GM23248 (cell line): ENCODE measurements around the gene TUBB. TPM values are rescaled to one million over a fixed set of nuclear protein-coding genes. Genes with fewer than 3 reads are reported as not detected.

Experiments used
- DNase-seq: peaks from one replicate; pipeline ENCODE4 v3.0.0-alpha.2; 2015
- H2AFZ ChIP-seq: fragments of 200-600 bp; sonication (generic); 2 replicates; pipeline ENCODE4 v1.6.1; 2016; ENCODE audit warnings: antibody characterized with exemption
- H3F3A ChIP-seq: fragments of 200-600 bp; sonication (generic); 2 replicates; pipeline ENCODE4 v1.6.1; 2016; ENCODE audit warnings: mild to moderate bottlenecking, antibody characterized with exemption, mixed run types; ENCODE audit not compliant: insufficient read depth
- H3K27ac ChIP-seq: fragments of 200-600 bp; sonication (generic); 2 replicates; pipeline ENCODE4 v1.5.1; 2016; ENCODE audit warnings: mild to moderate bottlenecking
- H3K27me3 ChIP-seq: fragments of 200-600 bp; sonication (generic); replicated peaks from 2 replicates; pipeline ENCODE4 v1.6.1; 2016; ENCODE audit warnings: mild to moderate bottlenecking; ENCODE audit not compliant: insufficient read depth
- H3K36me3 ChIP-seq: fragments of 200-600 bp; sonication (generic); 2 replicates; pipeline ENCODE4 v1.6.1; 2016; ENCODE audit warnings: low read depth, mild to moderate bottlenecking
- H3K4me1 ChIP-seq: fragments of 200-600 bp; sonication (generic); 2 replicates; pipeline ENCODE4 v1.6.1; 2016; ENCODE audit warnings: mild to moderate bottlenecking; ENCODE audit not compliant: insufficient read depth
- H3K4me2 ChIP-seq: fragments of 200-600 bp; sonication (generic); one replicate; pipeline ENCODE4 v1.6.1; 2016; ENCODE audit warnings: mild to moderate bottlenecking; ENCODE audit not compliant: unreplicated experiment
- H3K4me3 ChIP-seq: fragments of 200-600 bp; sonication (generic); 2 replicates; pipeline ENCODE4 v1.5.1; 2016; ENCODE audit warnings: mild to moderate bottlenecking
- H3K79me2 ChIP-seq: fragments of 200-600 bp; sonication (generic); 2 replicates; pipeline ENCODE4 v1.6.1; 2016; ENCODE audit warnings: mild to moderate bottlenecking; ENCODE audit not compliant: insufficient read depth
- H3K9ac ChIP-seq: fragments of 200-600 bp; sonication (generic); 2 replicates; pipeline ENCODE4 v1.6.1; 2016; ENCODE audit warnings: mild to moderate bottlenecking
- H3K9me2 ChIP-seq: fragments of 200-600 bp; sonication (generic); 2 replicates; pipeline ENCODE4 v1.6.1; 2016; ENCODE audit warnings: mixed run types, mild to moderate bottlenecking, moderate library complexity; ENCODE audit not compliant: insufficient read depth
- H3K9me3 ChIP-seq: fragments of 200-600 bp; sonication (generic); one replicate; pipeline ENCODE4 v1.6.1; 2017; ENCODE audit warnings: low read depth
- H4K20me1 ChIP-seq: fragments of 200-600 bp; sonication (generic); 2 replicates; pipeline ENCODE4 v1.6.0; 2016; ENCODE audit not compliant: insufficient read depth
- EZH2 ChIP-seq: fragments of 200-600 bp; sonication (generic); IDR thresholded peaks from 2 replicates; pipeline ENCODE4 v1.6.1; 2018; ENCODE audit warnings: antibody characterized with exemption, mild to moderate bottlenecking; ENCODE audit not compliant: insufficient read depth, poor library complexity, severe bottlenecking
- EZH2phosphoT487 ChIP-seq: fragments of 200-600 bp; sonication (generic); IDR thresholded peaks from 2 replicates; pipeline ENCODE4 v1.6.1; 2018; ENCODE audit warnings: antibody characterized with exemption, moderate library complexity, mild to moderate bottlenecking, low read depth; ENCODE audit not compliant: insufficient read depth
- WGBS, 2 experiments: methylation state at CpG; one replicate each; pipeline ENCODE4 v1.1.6; 2015 to 2017; ENCODE audit warnings: low lambda C conversion rate in 2 of 2, low coverage in 1 of 2; ENCODE audit errors: missing lambda C conversion rate in 2 of 2; 5-methylcytosine and 5-hydroxymethylcytosine counted together
- in situ Hi-C: fragments of 300-500 bp; cut with MboI; formaldehyde crosslinking; loops from 2 replicates; pipeline ENCODE4 v1.15.0; 2020
- polyA plus RNA-seq: library from polyadenylated mRNA; unstranded; fragments of >200 nt; fragmentation: Nextera tagmentation; extraction: Ambion mirVana; gene quantifications from 2 replicates; pipeline ENCODE4 v1.2.1, GENCODE V29; 2016
- total RNA-seq: library from RNA; depleted of rRNA; stranded (reverse); fragments of >200 nt; shearing (Covaris generic); gene quantifications from 2 replicates; pipeline ENCODE4 v1.2.3, GENCODE V29; 2014

Gene TUBB
- total and polyA plus RNA-seq, 2 experiments from 2014 or later = 491 to 565 TPM

GRCh38 chr6:30685157-30686008 is 34.8 kb upstream of the TUBB start:
- Histone ChIP-seq H3K4me3 (peak overlapping the region; percentile 100), H3K4me1 (peaks cover 33% of the 10 kb centered on the region), H4K20me1 (no peaks in the 10 kb centered on the region), H3K9ac (peak overlapping the region; percentile 100), H2AFZ (no peak overlapping the region), H3F3A (peaks cover 58% of the 10 kb centered on the region), H3K9me2 (no peaks in the 10 kb centered on the region), H3K9me3 (no peaks in the 10 kb centered on the region), H3K27me3 (no peaks in the 10 kb centered on the region), H3K36me3 (peaks cover 10% of the 10 kb centered on the region), H3K79me2 (peaks cover 92% of the 10 kb centered on the region), H3K27ac (peak overlapping the region; percentile 100), H3K4me2 (peak overlapping the region; percentile 100)
- WGBS, 2 experiments = 4 to 5% methylated on average over 29 of the region's 29 CpGs
- DNase-seq = peak; percentile 60
- TF ChIP-seq EZH2phosphoT487 (no peak), EZH2 (no peak)
- in situ Hi-C loops = no loop called here

GRCh38 chr6:30686009-30686907 is 33.9 kb upstream of the TUBB start, which contains the start of gene PPP1R18:
PPP1R18 (minus strand) TSS chr6:30686645; CDS start chr6:30686018, 627 bp downstream.
- Histone ChIP-seq H3K36me3 (peaks cover 10% of the 10 kb centered on the region), H3K4me1 (peaks cover 32% of the 10 kb centered on the region), H3K4me3 (peak within 1 kb of the TSS; percentile 100), H3K4me2 (peak within 1 kb of the TSS; percentile 100), H3K9me2 (no peaks in the 10 kb centered on the region), H3K9me3 (no peaks in the 10 kb centered on the region), H3K27ac (peak within 1 kb of the TSS; percentile 100), H4K20me1 (no peaks in the 10 kb centered on the region), H2AFZ (peak within 1 kb of the TSS; percentile 66), H3K79me2 (peaks cover 83% of the 10 kb centered on the region), H3F3A (peaks cover 61% of the 10 kb centered on the region), H3K27me3 (no peaks in the 10 kb centered on the region), H3K9ac (peak within 1 kb of the TSS; percentile 100)
- in situ Hi-C loops = no loop called here
- DNase-seq = peak; percentile 86
- WGBS, 2 experiments = 2 to 5% methylated on average over 22 to 41 of the region's 41 CpGs
- TF ChIP-seq EZH2 = no peak
- no peak for TF ChIP-seq EZH2phosphoT487

GRCh38 chr6:30686908-30687658 is 33.1 kb upstream of the TUBB start:
- H3K4me1 ChIP-seq = peaks cover 30% of the 10 kb centered on the region
- peak overlapping the region; percentile 100 for H3K27ac ChIP-seq
- H3K9ac ChIP-seq = peak overlapping the region; percentile 100
- H3K27me3 ChIP-seq = no peaks in the 10 kb centered on the region
- no peaks in the 10 kb centered on the region for H4K20me1 ChIP-seq
- peak overlapping the region; percentile 66 for H2AFZ ChIP-seq
- H3K36me3 ChIP-seq = peaks cover 10% of the 10 kb centered on the region; the same call in 1 of the 2 replicates
- 1 to 2% methylated on average over 31 to 48 of the region's 52 CpGs for WGBS, 2 experiments
- H3K79me2 ChIP-seq = peaks cover 75% of the 10 kb centered on the region
- H3K9me3 ChIP-seq = no peaks in the 10 kb centered on the region
- peak overlapping the region; percentile 100 for H3K4me3 ChIP-seq
- TF ChIP-seq EZH2 (no peak), EZH2phosphoT487 (no peak)
- peak overlapping the region; percentile 100 for H3K4me2 ChIP-seq
- H3K9me2 ChIP-seq = no peaks in the 10 kb centered on the region
- in situ Hi-C loops = no loop called here
- peaks cover 60% of the 10 kb centered on the region for H3F3A ChIP-seq
- peak; percentile 99 for DNase-seq
